COLO829 (cell line): ENCODE results near the gene RNASE8.

ENCODE experiments used
- DNase-seq: peaks from one replicate; pipeline ENCODE4 v3.0.0; 2012; ENCODE audit warnings: low spot score

Gene RNASE8

GRCh38 chr14:21092273-21093011 lies 34.8 kb downstream of the RNASE8 start:
- DNase-seq, result peak; percentile 73

GRCh38 chr14:21093018-21093417 lies 35.4 kb downstream of the RNASE8 start:
- DNase-seq, result no peak

- peak; percentile 79 for DNase-seq
Measured at GRCh38 chr14:21093769-21094681, 36.4 kb downstream of the RNASE8 start.

- no peak for DNase-seq
Measured at GRCh38 chr14:21095430-21096205, 38.0 kb downstream of the RNASE8 start.

GRCh38 chr14:21096438-21096837 lies 38.8 kb downstream of the RNASE8 start:
- no peak for DNase-seq

- DNase-seq, result no peak
Measured at GRCh38 chr14:21096978-21097635, 39.5 kb downstream of the RNASE8 start.

GRCh38 chr14:21097636-21098075 lies 40.0 kb downstream of the RNASE8 start:
- DNase-seq, result no peak

- DNase-seq, result peak; percentile 21
Measured at GRCh38 chr14:21098076-21098891, 40.7 kb downstream of the RNASE8 start, which contains the start of gene ZNF219. Gene ZNF219, minus strand, starts transcription at chr14:21098655. Its CDS starts 5,064 bp downstream, at chr14:21093591.

GRCh38 chr14:21098892-21099595 lies 41.4 kb downstream of the RNASE8 start:
- DNase-seq, result no peak

- no peak for DNase-seq
Measured at GRCh38 chr14:21099596-21099985, 42.0 kb downstream of the RNASE8 start.

- DNase-seq, result no peak
Measured at GRCh38 chr14:21100931-21101330, 43.3 kb downstream of the RNASE8 start, which contains the start of gene TMEM253. Gene TMEM253, plus strand, starts transcription at chr14:21101066. Its CDS starts 278 bp downstream, at chr14:21101344.

- no peak for DNase-seq
Measured at GRCh38 chr14:21101802-21102413, 44.3 kb downstream of the RNASE8 start.

GRCh38 chr14:21102521-21103410 lies 45.1 kb downstream of the RNASE8 start:
- DNase-seq, result no peak

GRCh38 chr14:21103411-21103709 lies 45.7 kb downstream of the RNASE8 start:
- no peak for DNase-seq

GRCh38 chr14:21103710-21104447 lies 46.3 kb downstream of the RNASE8 start:
- peak; percentile 98 for DNase-seq

GRCh38 chr14:21104448-21105060 lies 46.9 kb downstream of the RNASE8 start:
- DNase-seq, result peak; percentile 90

- DNase-seq, result no peak
Measured at GRCh38 chr14:21105095-21105494, 47.5 kb downstream of the RNASE8 start.

GRCh38 chr14:21106176-21106497 lies 48.5 kb downstream of the RNASE8 start:
- DNase-seq, result peak; percentile 74
